PC-9 (cell line): ENCODE data around the gene FOXN1.

Experiments used
- EZH2 ChIP-seq: fragments of 200-600 bp; sonication (generic); IDR thresholded peaks from 2 replicates; pipeline ENCODE4 v1.8.0; 2017; ENCODE audit warnings: antibody characterized with exemption, low read depth
- TF ChIP-seq, protein P1 (sequence below): fragments of 200-600 bp; sonication (generic); conservative IDR thresholded peaks from 2 replicates; pipeline ENCODE4 v1.6.1; 2017; ENCODE audit warnings: mixed run types, antibody characterized with exemption, mild to moderate bottlenecking, moderate library complexity

- TF ChIP-seq, protein P1, sequence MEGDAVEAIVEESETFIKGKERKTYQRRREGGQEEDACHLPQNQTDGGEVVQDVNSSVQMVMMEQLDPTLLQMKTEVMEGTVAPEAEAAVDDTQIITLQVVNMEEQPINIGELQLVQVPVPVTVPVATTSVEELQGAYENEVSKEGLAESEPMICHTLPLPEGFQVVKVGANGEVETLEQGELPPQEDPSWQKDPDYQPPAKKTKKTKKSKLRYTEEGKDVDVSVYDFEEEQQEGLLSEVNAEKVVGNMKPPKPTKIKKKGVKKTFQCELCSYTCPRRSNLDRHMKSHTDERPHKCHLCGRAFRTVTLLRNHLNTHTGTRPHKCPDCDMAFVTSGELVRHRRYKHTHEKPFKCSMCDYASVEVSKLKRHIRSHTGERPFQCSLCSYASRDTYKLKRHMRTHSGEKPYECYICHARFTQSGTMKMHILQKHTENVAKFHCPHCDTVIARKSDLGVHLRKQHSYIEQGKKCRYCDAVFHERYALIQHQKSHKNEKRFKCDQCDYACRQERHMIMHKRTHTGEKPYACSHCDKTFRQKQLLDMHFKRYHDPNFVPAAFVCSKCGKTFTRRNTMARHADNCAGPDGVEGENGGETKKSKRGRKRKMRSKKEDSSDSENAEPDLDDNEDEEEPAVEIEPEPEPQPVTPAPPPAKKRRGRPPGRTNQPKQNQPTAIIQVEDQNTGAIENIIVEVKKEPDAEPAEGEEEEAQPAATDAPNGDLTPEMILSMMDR: no peak
- TF ChIP-seq EZH2: no peak
These were observed 9.4 kb downstream of the FOXN1 start for GRCh38 chr17:28515518-28515917.
